Stomach smooth muscle (tissue), 2 donors: ENCODE measurements around the gene STX7.
"Not testable (repeated sequence)": the region's sequence is repeated elsewhere in the genome, so short reads cannot be mapped to it uniquely, and the experiment has no call there.

ENCODE experiments used
- H3K27ac ChIP-seq: one replicate; pipeline ENCODE4 v1.7.0; 2013; ENCODE audit warnings: mild to moderate bottlenecking, low read length, inconsistent platforms
- H3K27me3 ChIP-seq, 2 donors: one replicate each; pipeline ENCODE4 v1.7.0; 2013; ENCODE audit warnings: low read length in 2 of 2; ENCODE audit not compliant: insufficient read depth in 2 of 2, control insufficient read depth in 1 of 2
- H3K36me3 ChIP-seq, 2 donors: one replicate each; pipeline ENCODE4 v1.7.0; 2013; ENCODE audit warnings: low read length in 2 of 2; ENCODE audit not compliant: control insufficient read depth in 2 of 2, insufficient read depth in 2 of 2
- H3K4me1 ChIP-seq: one replicate; pipeline ENCODE4 v1.7.0; 2013; ENCODE audit warnings: low read length; ENCODE audit not compliant: control insufficient read depth, insufficient read depth
- H3K4me3 ChIP-seq, 2 donors: one replicate each; pipeline ENCODE4 v1.7.0; 2013; ENCODE audit warnings: low read length in 2 of 2
- H3K9ac ChIP-seq, 2 donors: one replicate each; pipeline ENCODE4 v1.7.0; 2013; ENCODE audit warnings: low read length in 2 of 2, mild to moderate bottlenecking in 1 of 2
- H3K9me3 ChIP-seq, 2 donors: one replicate each; pipeline ENCODE4 v1.7.0; 2013; ENCODE audit warnings: low read length in 2 of 2; ENCODE audit not compliant: control insufficient read depth in 2 of 2
- donor health status: healthy.
- donor health status: Pancreatic carcinoma.

STX7 gene, protein sequence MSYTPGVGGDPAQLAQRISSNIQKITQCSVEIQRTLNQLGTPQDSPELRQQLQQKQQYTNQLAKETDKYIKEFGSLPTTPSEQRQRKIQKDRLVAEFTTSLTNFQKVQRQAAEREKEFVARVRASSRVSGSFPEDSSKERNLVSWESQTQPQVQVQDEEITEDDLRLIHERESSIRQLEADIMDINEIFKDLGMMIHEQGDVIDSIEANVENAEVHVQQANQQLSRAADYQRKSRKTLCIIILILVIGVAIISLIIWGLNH

GRCh38 chr6:132512638-132513632, at the start of gene STX7:
STX7 (minus strand) TSS chr6:132513116; CDS start chr6:132503530, 9,586 bp downstream.
- Histone ChIP-seq H3K36me3 (no peaks in the 10 kb centered on the region), H3K27me3 (no peaks in the 10 kb centered on the region), H3K4me1 (no peaks in the 10 kb centered on the region), H3K27ac (no peak within 1 kb of the TSS), H3K9me3 (no peaks in the 10 kb centered on the region), H3K4me3 (peak within 1 kb of the TSS; percentile 88 to 90), H3K9ac (peak within 1 kb of the TSS; percentile 72)

DNA sequence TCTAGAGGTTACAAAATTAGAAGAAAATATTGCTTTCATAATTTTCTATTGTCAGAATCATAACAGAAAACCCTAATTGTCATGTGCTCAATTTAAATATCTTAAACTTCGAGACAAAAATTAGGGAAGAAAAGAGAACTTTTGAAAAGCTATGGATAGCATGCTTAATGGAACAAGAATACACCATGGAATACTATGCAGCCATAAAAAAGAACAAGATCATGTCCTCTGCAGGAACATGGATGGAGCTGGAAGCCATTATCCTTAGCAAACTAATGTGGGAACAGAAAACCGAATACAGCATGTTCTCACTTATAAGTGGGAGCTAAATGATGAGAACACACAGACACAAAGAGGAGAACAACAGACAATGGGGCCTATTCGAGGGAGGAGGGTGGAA, 47.2 kb upstream of the STX7 start:
- not testable (repeated sequence) for H3K27me3 ChIP-seq, H3K9me3 ChIP-seq, H3K36me3 ChIP-seq, H3K27ac ChIP-seq, H3K4me3 ChIP-seq, H3K4me1 ChIP-seq, H3K9ac ChIP-seq

- Histone ChIP-seq H3K4me1 (no peaks in the 10 kb centered on the region), H3K36me3 (no peaks in the 10 kb centered on the region), H3K9ac (no peak within 1 kb of the TSS), H3K27ac (no peak within 1 kb of the TSS), H3K4me3 (no peak within 1 kb of the TSS), H3K27me3 (no peaks in the 10 kb centered on the region), H3K9me3 (no peaks in the 10 kb centered on the region)
Measured at GRCh38 chr6:132552372-132552771, 39.5 kb upstream of the STX7 start, which contains the start of gene TAAR8. TAAR8 (plus strand) TSS chr6:132552672; CDS start chr6:132552693, 21 bp downstream.

- Histone ChIP-seq H3K36me3 (no peaks in the 10 kb centered on the region), H3K4me1 (no peaks in the 10 kb centered on the region), H3K9me3 (no peaks in the 10 kb centered on the region), H3K4me3 (no peak overlapping the region), H3K27me3 (no peaks in the 10 kb centered on the region), H3K27ac (no peak overlapping the region), H3K9ac (no peak overlapping the region)
Measured at GRCh38 chr6:132551214-132551613, 38.3 kb upstream of the STX7 start.

DNA sequence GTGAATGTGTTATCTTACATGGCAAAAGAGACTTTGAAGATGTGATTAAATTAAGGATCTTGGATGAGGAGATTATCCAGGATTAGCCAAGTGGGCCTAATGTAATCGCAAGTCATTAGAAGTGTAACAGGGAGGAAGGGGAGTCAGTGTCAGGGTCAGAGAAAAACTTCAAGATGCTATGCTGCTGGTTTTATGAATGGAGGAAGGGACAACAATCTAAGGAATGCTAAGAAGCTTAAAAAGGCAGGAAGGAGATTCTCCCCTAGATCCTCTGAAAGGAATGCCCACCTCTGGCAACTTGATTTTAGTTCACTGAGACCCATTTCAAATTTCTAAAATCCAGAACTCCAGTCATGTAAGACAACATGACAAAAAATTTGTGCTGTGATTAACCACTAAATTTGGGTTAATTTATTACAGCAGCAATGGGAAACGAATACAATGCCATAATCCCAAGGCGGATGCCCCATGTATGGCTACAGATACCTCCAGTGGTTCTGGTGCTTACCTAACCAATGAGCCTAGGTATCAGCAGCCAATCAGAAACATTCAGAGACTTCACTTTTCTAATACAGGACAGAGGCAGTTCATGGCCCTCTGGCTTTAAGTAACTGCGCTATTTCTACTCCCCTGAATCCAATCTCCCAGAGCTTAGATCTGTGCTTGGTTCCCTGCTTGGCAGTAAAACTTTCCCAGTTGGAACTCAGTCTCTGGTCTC, 36.0 kb upstream of the STX7 start:
- H3K27me3 ChIP-seq, result no peaks in the 10 kb centered on the region
- H3K4me3 ChIP-seq, result no peak overlapping the region
- no peaks in the 10 kb centered on the region for H3K4me1 ChIP-seq
- H3K9me3 ChIP-seq, result no peaks in the 10 kb centered on the region
- H3K9ac ChIP-seq, result no peak overlapping the region
- H3K36me3 ChIP-seq, result no peaks in the 10 kb centered on the region
- no peak overlapping the region for H3K27ac ChIP-seq

GRCh38 chr6:132544826-132545225, 31.9 kb upstream of the STX7 start:
- Histone ChIP-seq H3K27ac (no peak overlapping the region), H3K9me3 (no peaks in the 10 kb centered on the region), H3K4me1 (no peaks in the 10 kb centered on the region), H3K27me3 (no peaks in the 10 kb centered on the region), H3K36me3 (no peaks in the 10 kb centered on the region), H3K4me3 (no peak overlapping the region), H3K9ac (no peak overlapping the region)

DNA sequence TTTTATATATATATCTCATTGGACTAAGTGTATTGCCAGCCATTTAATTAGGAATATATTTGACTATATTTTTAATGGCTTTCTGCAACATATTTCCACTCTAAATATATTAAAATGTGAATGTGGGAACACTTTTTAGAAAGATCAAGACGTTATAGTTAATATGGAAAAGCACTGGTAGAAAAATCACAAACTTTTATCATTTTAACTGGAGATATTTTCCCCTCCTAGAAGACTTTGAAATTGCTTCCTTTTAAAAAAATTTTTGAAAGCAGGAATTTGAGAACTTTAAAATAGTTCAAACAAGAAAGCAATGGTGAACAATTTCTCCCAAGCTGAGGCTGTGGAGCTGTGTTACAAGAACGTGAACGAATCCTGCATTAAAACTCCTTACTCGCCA, 25.1 kb upstream of the STX7 start, which contains the start of gene TAAR9:
TSS of gene TAAR9 (plus strand) at position 301 of the 400 bp plus-strand sequence. CDS start at position 314, 13 bp downstream.
- no peaks in the 10 kb centered on the region for H3K9me3 ChIP-seq
- no peak within 1 kb of the TSS for H3K9ac ChIP-seq
- H3K4me1 ChIP-seq, result no peaks in the 10 kb centered on the region
- no peak within 1 kb of the TSS for H3K4me3 ChIP-seq
- H3K27me3 ChIP-seq, result no peaks in the 10 kb centered on the region
- H3K27ac ChIP-seq, result no peak within 1 kb of the TSS
- no peaks in the 10 kb centered on the region for H3K36me3 ChIP-seq

DNA sequence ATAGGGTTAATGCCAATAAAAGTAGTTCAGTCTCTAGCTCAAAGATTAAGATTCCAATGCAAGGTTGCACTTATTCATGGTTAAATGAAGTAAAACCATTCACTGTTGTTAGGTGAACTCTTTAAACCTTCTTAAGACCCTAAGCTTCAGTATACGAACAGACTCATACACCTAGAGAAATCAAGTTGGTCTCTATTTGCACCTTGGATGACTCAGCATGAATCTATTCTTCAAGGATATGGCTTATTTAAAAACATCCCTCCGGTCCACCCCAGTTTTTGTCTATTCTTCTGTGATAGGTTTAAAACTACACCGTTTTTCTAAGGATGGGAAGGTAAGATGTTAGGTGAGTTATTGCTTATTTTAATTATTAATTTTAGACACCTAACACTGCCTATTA, 24.2 kb upstream of the STX7 start:
- Histone ChIP-seq H3K27me3 (no peaks in the 10 kb centered on the region), H3K4me3 (no peak overlapping the region), H3K9ac (no peak overlapping the region), H3K9me3 (no peaks in the 10 kb centered on the region), H3K36me3 (no peaks in the 10 kb centered on the region), H3K4me1 (no peaks in the 10 kb centered on the region), H3K27ac (no peak overlapping the region)

GRCh38 chr6:132534546-132534945, 21.6 kb upstream of the STX7 start:
- not testable (repeated sequence) for H3K27me3 ChIP-seq, H3K4me3 ChIP-seq, H3K4me1 ChIP-seq, H3K9ac ChIP-seq, H3K27ac ChIP-seq, H3K36me3 ChIP-seq, H3K9me3 ChIP-seq

DNA sequence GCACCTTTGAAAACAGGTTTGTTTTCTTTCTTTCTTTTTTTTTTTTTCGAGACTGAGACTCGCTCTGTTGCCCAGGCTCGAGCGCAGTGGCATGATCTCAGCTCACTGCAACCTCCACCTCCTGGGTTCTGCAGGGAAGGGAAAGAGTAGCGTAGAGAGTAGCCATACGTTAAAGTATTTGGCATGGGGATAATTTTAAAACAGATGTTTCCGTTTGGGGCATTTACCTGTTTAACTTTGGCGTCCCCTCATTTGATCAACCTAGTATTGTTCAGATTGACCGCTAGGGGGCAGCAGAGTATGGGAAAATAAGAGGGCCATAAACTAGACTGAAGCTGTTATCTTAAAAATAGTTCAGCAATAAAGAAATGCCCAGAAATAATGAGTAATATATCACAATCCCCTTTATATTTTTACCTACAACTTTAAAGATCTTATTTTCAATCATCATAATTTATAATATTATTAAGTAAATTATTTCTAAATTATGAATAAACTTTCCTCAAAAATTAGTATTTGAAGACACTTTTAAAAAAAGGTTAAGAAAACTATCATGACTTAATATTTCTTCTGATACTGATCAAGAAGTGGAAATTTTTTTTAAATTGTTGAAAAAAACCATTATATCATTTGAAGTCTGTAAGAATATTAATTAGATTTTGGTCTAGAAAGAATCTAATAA, 17.5 kb upstream of the STX7 start:
- H3K27me3 ChIP-seq, result no peaks in the 10 kb centered on the region
- no peaks in the 10 kb centered on the region for H3K4me1 ChIP-seq
- no peak overlapping the region for H3K27ac ChIP-seq
- no peaks in the 10 kb centered on the region for H3K9me3 ChIP-seq
- H3K9ac ChIP-seq, result no peak overlapping the region
- no peaks in the 10 kb centered on the region for H3K36me3 ChIP-seq
- H3K4me3 ChIP-seq, result no peak overlapping the region
